Heart left ventricle (tissue), 13 donors: Measurements from ENCODE around the gene CDC42EP4.

Experiments used
- CTCF ChIP-seq, 12 donors: fragments of 200-600 bp; sonication (generic) in 4 of 12; IDR thresholded peaks; one replicate each; pipeline versions ENCODE4 v1.5.0 to v1.8.0; 2018 to 2022; ENCODE audit warnings: antibody characterized with exemption in 12 of 12, mild to moderate bottlenecking in 5 of 12
- POLR2A ChIP-seq, 2 donors: fragments of 450-650 bp; IDR thresholded peaks; one replicate each; pipeline ENCODE4 v1.6.1; 2017; ENCODE audit warnings: antibody characterized with exemption in 2 of 2, mild to moderate bottlenecking in 2 of 2, moderate library complexity in 2 of 2
- donor health status: ischemic (EF 13 %, LVEDD 7.1; RV severe dilation, severe dysfunction).
- donor health status: DM: no; HTN: yes; CAD: no.
- donor health status: DM: no; HTN: no; CAD: no.
- donor health status: ischemic (EF 25% LVEDD 6.9; RV normal size, moderate dysfunction).
- donor health status: ischemic (EF 25% LVEDD 5.7; RV mildly dilated, moderate dysfunction).
- donor health status: ischemic (EF 35%, LVEDD 5.7; RV mildly dilated, moderate dysfunction).
- donor health status: nonischemic (EF 11% LVEDD 7.7; RV severe dilation, severe dysfunction).
- donor health status: DM: yes; HTN: yes; CAD: no.
- donor health status: PGD.
- donor health status: ischemic (EF 29% LVEDD 5.4; RV normal size, mild dysfunction).
- donor health status: nonischemic (EF 23%, LVEDD 6.1; RV moderate dilation, normal function).

- no peak for TF ChIP-seq POLR2A (IDR thresholded peaks at IDR 0.05)
- no peak for TF ChIP-seq CTCF (IDR thresholded peaks at IDR 0.05)
Observed at GRCh38 chr17:73340093-73340596, 28.3 kb upstream of the CDC42EP4 start.
